WTC11 (cell line): ENCODE results near the gene GRK3. TPM values are rescaled to one million over a fixed set of nuclear protein-coding genes. Genes with fewer than 3 reads are reported as not detected.
"Not testable (repeated sequence)": the region's sequence is repeated elsewhere in the genome, so short reads cannot be mapped to it uniquely, and the experiment has no call there.

Experiments used
- ATAC-seq: fragments of 200-7000 bp; cut with Tn5 transposase; 2 replicates; pipeline ENCODE4 v1.10.0; 2021; ENCODE audit warnings: mild to moderate bottlenecking, moderate library complexity
- CTCF ChIA-PET: fragments of 300-600 bp; sonication (Branson Sonifier 250); formaldehyde crosslinking; loops from one replicate; lab custom pipeline; 2021; ENCODE audit warnings: antibody characterized with exemption; lab: Charles Lee
- POLR2A ChIA-PET: fragments of 350-600 bp; sonication (Branson Sonifier 250); formaldehyde crosslinking; loops from one replicate; lab custom pipeline; 2021; ENCODE audit warnings: antibody characterized with exemption; lab: Charles Lee
- DNase-seq: peaks from one replicate; pipeline ENCODE4 v3.0.0; 2021; ENCODE audit warnings: low spot score
- H3K27ac Mint-ChIP-seq: 2 replicates; pipeline ENCODE4 v1.8.0; 2021; ENCODE audit warnings: mixed read lengths
- H3K27me3 Mint-ChIP-seq: 2 replicates; pipeline ENCODE4 v1.8.0; 2021; ENCODE audit warnings: low read depth, mild to moderate bottlenecking, moderate library complexity, mixed read lengths
- H3K36me3 Mint-ChIP-seq: 2 replicates; pipeline ENCODE4 v1.8.0; 2021; ENCODE audit warnings: mixed read lengths
- H3K4me1 Mint-ChIP-seq: 2 replicates; pipeline ENCODE4 v1.8.0; 2022; ENCODE audit warnings: mixed read lengths
- H3K4me3 Mint-ChIP-seq: 2 replicates; pipeline ENCODE4 v1.8.0; 2021; ENCODE audit warnings: mild to moderate bottlenecking, moderate library complexity, mixed read lengths
- H3K9me3 Mint-ChIP-seq: 2 replicates; pipeline ENCODE4 v1.8.0; 2021; ENCODE audit warnings: mixed read lengths
- ATF1 ChIP-seq: sonication (generic); formaldehyde crosslinking; IDR thresholded peaks from 2 replicates; pipeline ENCODE4 v1.8.1; 2023; ENCODE audit warnings: mild to moderate bottlenecking, moderate library complexity, missing genetic modification reagents
- ELF4 ChIP-seq: sonication (generic); formaldehyde crosslinking; IDR thresholded peaks from 2 replicates; pipeline ENCODE4 v1.8.1; 2022; ENCODE audit warnings: low read depth, mild to moderate bottlenecking, moderate library complexity, missing genetic modification reagents
- ESRRA ChIP-seq: sonication (generic); formaldehyde crosslinking; IDR thresholded peaks from 2 replicates; pipeline ENCODE4 v1.8.1; 2022; ENCODE audit warnings: mild to moderate bottlenecking, missing genetic modification reagents, borderline replicate concordance
- FOXK1 ChIP-seq: sonication (generic); formaldehyde crosslinking; IDR thresholded peaks from 2 replicates; pipeline ENCODE4 v1.8.0; 2022; ENCODE audit warnings: mild to moderate bottlenecking, moderate library complexity, missing genetic modification reagents
- FOXP1 ChIP-seq: sonication (generic); formaldehyde crosslinking; IDR thresholded peaks from 2 replicates; pipeline ENCODE4 v1.8.0; 2022; ENCODE audit warnings: missing genetic modification reagents, mild to moderate bottlenecking, moderate library complexity, borderline replicate concordance
- JAZF1 ChIP-seq: fragments of 250-450 bp; sonication (Bioruptor Pico); IDR thresholded peaks from 2 replicates; pipeline ENCODE4 v1.9.0; 2021; ENCODE audit warnings: moderate library complexity, mild to moderate bottlenecking, inconsistent platforms
- NR2C2 ChIP-seq: sonication (generic); formaldehyde crosslinking; IDR thresholded peaks from 2 replicates; pipeline ENCODE4 v1.8.0; 2022; ENCODE audit warnings: mild to moderate bottlenecking, missing genetic modification reagents
- PRRX2 ChIP-seq: fragments of 250-450 bp; sonication (Bioruptor Pico); IDR thresholded peaks from 2 replicates; pipeline ENCODE4 v1.8.0; 2021; ENCODE audit warnings: mild to moderate bottlenecking
- SP1 ChIP-seq: sonication (generic); formaldehyde crosslinking; conservative IDR thresholded peaks from 2 replicates; pipeline ENCODE4 v1.8.1; 2022; ENCODE audit warnings: missing genetic modification reagents
- ZNF121 ChIP-seq: sonication (generic); formaldehyde crosslinking; IDR thresholded peaks from 2 replicates; pipeline ENCODE4 v1.8.0; 2023; ENCODE audit warnings: missing genetic modification reagents
- ZNF138 ChIP-seq: sonication (generic); formaldehyde crosslinking; conservative IDR thresholded peaks from 2 replicates; pipeline ENCODE4 v1.8.1; 2022; ENCODE audit warnings: mild to moderate bottlenecking, moderate library complexity, missing genetic modification reagents
- total RNA-seq: library from RNA; stranded (reverse); gene quantifications from 3 replicates; pipeline ENCODE4 v1.2.3, GENCODE V29; 2021
- TF ChIP-seq, protein P1 (sequence below): fragments of 250-450 bp; sonication (Bioruptor Pico); IDR thresholded peaks from 2 replicates; pipeline ENCODE4 v2.1.2; 2022; ENCODE audit warnings: mild to moderate bottlenecking, moderate library complexity
- TF ChIP-seq, protein P2 (sequence below): sonication (generic); formaldehyde crosslinking; IDR thresholded peaks from 2 replicates; pipeline ENCODE4 v1.8.1; 2022; ENCODE audit warnings: low read depth, mild to moderate bottlenecking, moderate library complexity, missing genetic modification reagents, borderline replicate concordance
- TF ChIP-seq, protein P3 (sequence below): fragments of 200-600 bp; IDR thresholded peaks from 2 replicates; pipeline ENCODE4 v1.8.0; 2022; ENCODE audit warnings: antibody characterized with exemption
- TF ChIP-seq, protein P4 (sequence below): sonication (generic); formaldehyde crosslinking; IDR thresholded peaks from 2 replicates; pipeline ENCODE4 v1.8.1; 2023; ENCODE audit warnings: mild to moderate bottlenecking, missing genetic modification reagents
- TF ChIP-seq, protein P5 (sequence below): sonication (generic); formaldehyde crosslinking; IDR thresholded peaks from 2 replicates; pipeline ENCODE4 v1.8.0; 2022; ENCODE audit warnings: missing genetic modification reagents

The GRK3 gene
- total RNA-seq, 1 experiment from 2014 or later, result 27.1 TPM

DNA sequence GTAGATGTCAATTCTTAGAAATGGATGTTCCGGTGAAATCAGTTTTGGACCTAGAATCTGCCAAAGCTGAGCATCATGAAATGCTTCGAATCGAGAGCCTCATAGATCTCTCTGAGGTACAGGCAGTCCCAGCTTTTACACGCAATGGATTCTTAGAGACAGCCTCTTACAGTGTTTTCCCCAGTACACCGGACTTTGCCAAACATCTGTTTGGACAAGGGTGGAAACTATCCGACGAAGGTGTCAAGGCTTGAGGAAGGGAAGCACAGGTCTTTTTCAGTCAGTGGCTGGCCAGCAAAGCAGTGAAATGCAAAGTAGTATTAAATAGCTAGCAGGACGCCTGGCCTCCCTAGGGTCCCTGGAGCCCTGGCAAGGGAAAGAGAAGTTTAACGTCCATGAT, 4.9 kb downstream of the GRK3 start (continued):
- TF ChIP-seq ZNF138 (CRISPR knock-in tag) (no peak), ATF1 (CRISPR knock-in tag) (no peak), ESRRA (CRISPR knock-in tag) (no peak), JAZF1 (no peak)

DNA sequence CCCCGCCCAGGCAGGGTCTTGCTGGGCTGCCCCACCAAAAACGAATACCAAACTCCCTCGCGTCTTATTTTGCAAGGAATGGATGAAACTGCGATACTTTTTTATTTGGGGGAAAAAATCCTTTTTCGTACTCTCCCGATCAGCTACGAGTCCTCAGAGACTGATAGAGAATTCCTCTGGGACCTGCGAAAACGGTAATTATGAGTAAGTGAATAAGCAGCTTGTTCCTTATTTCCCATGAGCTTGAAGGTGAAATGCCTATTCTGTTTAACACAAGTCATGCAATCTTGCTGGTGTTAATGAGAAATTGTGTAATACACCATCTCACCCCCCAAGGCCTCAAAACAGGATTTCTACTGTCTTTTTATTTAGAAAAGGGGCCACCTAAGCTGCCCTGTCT, 5.5 kb downstream of the GRK3 start:
- Mint-ChIP-seq H3K9me3 (peaks cover 9% of the 10 kb centered on the region), H3K4me3 (no peak overlapping the region), H3K27me3 (peaks cover 5% of the 10 kb centered on the region; the same call in 1 of the 2 replicates), H3K27ac (no peak overlapping the region), H3K36me3 (peaks cover 3% of the 10 kb centered on the region), H3K4me1 (peaks cover 45% of the 10 kb centered on the region)
- DNase-seq, result no peak
- ChIA-PET CTCF (interaction anchor here (0.9 to 1.1 kb wide), 3 partner anchors 26 to 203 kb away, joined by 3 to 4 read pairs (median 3); no protein-coding TSS in a partner anchor), POLR2A (no interaction called here)
- ATAC-seq, result no peak
- TF ChIP-seq ZNF138 (CRISPR knock-in tag) (no peak), FOXK1 (CRISPR knock-in tag) (no peak), PRRX2 (CRISPR knock-in tag) (no peak), FOXP1 (CRISPR knock-in tag) (no peak), ELF4 (CRISPR knock-in tag) (no peak), ZNF121 (CRISPR knock-in tag) (peak; percentile 75; the same call in 1 of the 2 replicates)
- TF ChIP-seq, protein P1, sequence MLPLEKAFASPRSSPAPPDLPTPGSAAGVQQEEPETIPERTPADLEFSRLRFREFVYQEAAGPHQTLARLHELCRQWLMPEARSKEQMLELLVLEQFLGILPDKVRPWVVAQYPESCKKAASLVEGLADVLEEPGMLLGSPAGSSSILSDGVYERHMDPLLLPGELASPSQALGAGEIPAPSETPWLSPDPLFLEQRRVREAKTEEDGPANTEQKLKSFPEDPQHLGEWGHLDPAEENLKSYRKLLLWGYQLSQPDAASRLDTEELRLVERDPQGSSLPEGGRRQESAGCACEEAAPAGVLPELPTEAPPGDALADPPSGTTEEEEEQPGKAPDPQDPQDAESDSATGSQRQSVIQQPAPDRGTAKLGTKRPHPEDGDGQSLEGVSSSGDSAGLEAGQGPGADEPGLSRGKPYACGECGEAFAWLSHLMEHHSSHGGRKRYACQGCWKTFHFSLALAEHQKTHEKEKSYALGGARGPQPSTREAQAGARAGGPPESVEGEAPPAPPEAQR, result no peak

DNA sequence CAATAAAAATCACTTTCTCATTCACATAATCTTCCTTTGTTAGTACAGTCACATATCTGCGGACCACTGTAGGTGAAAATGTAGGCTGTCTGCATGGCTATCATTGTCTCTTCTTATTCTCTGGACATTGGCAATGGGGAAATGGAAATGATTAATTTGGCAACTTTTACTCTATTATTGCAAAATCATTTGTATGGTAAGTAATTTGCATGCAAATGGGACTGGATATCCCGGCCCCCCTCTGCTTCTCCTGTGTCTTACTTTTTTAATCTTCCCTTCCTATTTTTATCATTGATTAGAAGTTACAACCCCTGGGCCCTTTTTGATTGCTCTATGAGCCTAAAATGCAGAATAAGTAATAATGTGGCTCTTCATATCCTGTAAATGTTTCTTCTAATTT, 6.0 kb downstream of the GRK3 start:
- peaks cover 5% of the 10 kb centered on the region; the same call in 1 of the 2 replicates for H3K27me3 Mint-ChIP-seq
- POLR2A ChIA-PET, result no interaction called here
- peaks cover 9% of the 10 kb centered on the region for H3K9me3 Mint-ChIP-seq
- TF ChIP-seq, protein P2, sequence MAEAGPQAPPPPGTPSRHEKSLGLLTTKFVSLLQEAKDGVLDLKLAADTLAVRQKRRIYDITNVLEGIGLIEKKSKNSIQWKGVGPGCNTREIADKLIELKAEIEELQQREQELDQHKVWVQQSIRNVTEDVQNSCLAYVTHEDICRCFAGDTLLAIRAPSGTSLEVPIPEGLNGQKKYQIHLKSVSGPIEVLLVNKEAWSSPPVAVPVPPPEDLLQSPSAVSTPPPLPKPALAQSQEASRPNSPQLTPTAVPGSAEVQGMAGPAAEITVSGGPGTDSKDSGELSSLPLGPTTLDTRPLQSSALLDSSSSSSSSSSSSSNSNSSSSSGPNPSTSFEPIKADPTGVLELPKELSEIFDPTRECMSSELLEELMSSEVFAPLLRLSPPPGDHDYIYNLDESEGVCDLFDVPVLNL (CRISPR knock-in tag), result no peak
- no peak for TF ChIP-seq ZNF138 (CRISPR knock-in tag)
- no peak for TF ChIP-seq ESRRA (CRISPR knock-in tag)
- TF ChIP-seq NR2C2 (CRISPR knock-in tag), result no peak
- TF ChIP-seq, protein P3, sequence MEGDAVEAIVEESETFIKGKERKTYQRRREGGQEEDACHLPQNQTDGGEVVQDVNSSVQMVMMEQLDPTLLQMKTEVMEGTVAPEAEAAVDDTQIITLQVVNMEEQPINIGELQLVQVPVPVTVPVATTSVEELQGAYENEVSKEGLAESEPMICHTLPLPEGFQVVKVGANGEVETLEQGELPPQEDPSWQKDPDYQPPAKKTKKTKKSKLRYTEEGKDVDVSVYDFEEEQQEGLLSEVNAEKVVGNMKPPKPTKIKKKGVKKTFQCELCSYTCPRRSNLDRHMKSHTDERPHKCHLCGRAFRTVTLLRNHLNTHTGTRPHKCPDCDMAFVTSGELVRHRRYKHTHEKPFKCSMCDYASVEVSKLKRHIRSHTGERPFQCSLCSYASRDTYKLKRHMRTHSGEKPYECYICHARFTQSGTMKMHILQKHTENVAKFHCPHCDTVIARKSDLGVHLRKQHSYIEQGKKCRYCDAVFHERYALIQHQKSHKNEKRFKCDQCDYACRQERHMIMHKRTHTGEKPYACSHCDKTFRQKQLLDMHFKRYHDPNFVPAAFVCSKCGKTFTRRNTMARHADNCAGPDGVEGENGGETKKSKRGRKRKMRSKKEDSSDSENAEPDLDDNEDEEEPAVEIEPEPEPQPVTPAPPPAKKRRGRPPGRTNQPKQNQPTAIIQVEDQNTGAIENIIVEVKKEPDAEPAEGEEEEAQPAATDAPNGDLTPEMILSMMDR, result no peak
- TF ChIP-seq, protein P4, sequence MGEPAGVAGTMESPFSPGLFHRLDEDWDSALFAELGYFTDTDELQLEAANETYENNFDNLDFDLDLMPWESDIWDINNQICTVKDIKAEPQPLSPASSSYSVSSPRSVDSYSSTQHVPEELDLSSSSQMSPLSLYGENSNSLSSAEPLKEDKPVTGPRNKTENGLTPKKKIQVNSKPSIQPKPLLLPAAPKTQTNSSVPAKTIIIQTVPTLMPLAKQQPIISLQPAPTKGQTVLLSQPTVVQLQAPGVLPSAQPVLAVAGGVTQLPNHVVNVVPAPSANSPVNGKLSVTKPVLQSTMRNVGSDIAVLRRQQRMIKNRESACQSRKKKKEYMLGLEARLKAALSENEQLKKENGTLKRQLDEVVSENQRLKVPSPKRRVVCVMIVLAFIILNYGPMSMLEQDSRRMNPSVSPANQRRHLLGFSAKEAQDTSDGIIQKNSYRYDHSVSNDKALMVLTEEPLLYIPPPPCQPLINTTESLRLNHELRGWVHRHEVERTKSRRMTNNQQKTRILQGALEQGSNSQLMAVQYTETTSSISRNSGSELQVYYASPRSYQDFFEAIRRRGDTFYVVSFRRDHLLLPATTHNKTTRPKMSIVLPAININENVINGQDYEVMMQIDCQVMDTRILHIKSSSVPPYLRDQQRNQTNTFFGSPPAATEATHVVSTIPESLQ (CRISPR knock-in tag), result no peak
- TF ChIP-seq, protein P5, sequence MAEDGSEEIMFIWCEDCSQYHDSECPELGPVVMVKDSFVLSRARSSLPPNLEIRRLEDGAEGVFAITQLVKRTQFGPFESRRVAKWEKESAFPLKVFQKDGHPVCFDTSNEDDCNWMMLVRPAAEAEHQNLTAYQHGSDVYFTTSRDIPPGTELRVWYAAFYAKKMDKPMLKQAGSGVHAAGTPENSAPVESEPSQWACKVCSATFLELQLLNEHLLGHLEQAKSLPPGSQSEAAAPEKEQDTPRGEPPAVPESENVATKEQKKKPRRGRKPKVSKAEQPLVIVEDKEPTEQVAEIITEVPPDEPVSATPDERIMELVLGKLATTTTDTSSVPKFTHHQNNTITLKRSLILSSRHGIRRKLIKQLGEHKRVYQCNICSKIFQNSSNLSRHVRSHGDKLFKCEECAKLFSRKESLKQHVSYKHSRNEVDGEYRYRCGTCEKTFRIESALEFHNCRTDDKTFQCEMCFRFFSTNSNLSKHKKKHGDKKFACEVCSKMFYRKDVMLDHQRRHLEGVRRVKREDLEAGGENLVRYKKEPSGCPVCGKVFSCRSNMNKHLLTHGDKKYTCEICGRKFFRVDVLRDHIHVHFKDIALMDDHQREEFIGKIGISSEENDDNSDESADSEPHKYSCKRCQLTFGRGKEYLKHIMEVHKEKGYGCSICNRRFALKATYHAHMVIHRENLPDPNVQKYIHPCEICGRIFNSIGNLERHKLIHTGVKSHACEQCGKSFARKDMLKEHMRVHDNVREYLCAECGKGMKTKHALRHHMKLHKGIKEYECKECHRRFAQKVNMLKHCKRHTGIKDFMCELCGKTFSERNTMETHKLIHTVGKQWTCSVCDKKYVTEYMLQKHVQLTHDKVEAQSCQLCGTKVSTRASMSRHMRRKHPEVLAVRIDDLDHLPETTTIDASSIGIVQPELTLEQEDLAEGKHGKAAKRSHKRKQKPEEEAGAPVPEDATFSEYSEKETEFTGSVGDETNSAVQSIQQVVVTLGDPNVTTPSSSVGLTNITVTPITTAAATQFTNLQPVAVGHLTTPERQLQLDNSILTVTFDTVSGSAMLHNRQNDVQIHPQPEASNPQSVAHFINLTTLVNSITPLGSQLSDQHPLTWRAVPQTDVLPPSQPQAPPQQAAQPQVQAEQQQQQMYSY, result no peak
- TF ChIP-seq JAZF1, result no peak
- TF ChIP-seq SP1 (CRISPR knock-in tag), result no peak
- peaks cover 3% of the 10 kb centered on the region for H3K36me3 Mint-ChIP-seq
- no peak overlapping the region for H3K27ac Mint-ChIP-seq
- DNase-seq, result no peak
- CTCF ChIA-PET, result interaction anchor here (1.0 kb wide), 1 partner anchor 27 kb away, joined by 4 read pairs; no protein-coding TSS in a partner anchor
- no peak overlapping the region for H3K4me3 Mint-ChIP-seq
- peaks cover 45% of the 10 kb centered on the region for H3K4me1 Mint-ChIP-seq
- ATAC-seq, result no peak

DNA sequence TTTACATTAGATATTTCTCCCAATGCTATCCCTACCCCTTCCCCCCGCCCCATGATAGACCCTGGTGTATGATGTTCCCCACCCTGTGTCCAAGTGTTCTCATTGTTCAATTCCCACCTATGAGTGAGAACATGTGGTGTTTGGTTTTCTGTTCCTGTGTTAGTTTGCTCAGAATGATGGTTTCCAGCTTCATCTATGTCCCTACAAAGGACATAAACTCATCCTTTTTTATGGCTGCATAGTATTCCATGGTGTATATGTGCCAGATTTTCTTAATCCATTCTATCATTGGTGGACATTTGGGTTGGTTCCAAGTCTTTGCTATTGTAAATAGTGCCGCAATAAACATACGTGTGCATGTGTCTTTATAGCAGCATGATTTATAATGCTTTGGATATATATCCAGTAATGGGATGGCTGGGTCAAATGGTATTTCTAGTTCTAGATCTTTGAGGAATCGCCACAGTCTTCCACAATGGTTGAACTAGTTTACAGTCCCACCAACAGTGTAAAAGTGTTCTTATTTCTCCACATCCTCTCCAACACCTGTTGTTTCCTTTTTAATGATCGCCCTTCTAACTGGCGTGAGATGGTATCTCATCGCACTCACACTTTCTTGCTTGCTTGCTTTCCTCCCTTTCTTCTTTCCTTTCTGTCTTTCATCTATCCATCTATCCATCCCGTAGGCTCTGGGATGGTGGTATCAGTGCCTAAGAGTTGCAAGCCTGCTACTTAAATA, 7.7 kb downstream of the GRK3 start:
- CTCF ChIA-PET, result interaction anchor here (0.7 kb wide), 1 partner anchor 201 kb away, joined by 3 read pairs; no protein-coding TSS in a partner anchor
- H3K27ac Mint-ChIP-seq, H3K9me3 Mint-ChIP-seq, H3K27me3 Mint-ChIP-seq, H3K4me3 Mint-ChIP-seq, H3K36me3 Mint-ChIP-seq, POLR2A ChIA-PET, DNase-seq, ATAC-seq: not testable (repeated sequence)
- peaks cover 33% of the 10 kb centered on the region for H3K4me1 Mint-ChIP-seq
